Chondrocyte (in vitro differentiated cells): Measurements from ENCODE around the gene STAB1. TPM values are rescaled to one million over a fixed set of nuclear protein-coding genes. Genes with fewer than 3 reads are reported as not detected.
"Not testable (repeated sequence)": the region's sequence is repeated elsewhere in the genome, so short reads cannot be mapped to it uniquely, and the experiment has no call there.

Experiments
- DNase-seq: peaks from one replicate; pipeline ENCODE4 v3.0.0; 2021; ENCODE audit warnings: mixed read lengths, low spot score
- H3K27ac Mint-ChIP-seq: one replicate; pipeline ENCODE4 v1.8.0; 2021; ENCODE audit warnings: mild to moderate bottlenecking, moderate library complexity, mixed read lengths; ENCODE audit not compliant: unreplicated experiment
- H3K27me3 Mint-ChIP-seq: 2 replicates; pipeline ENCODE4 v1.8.0; 2021; ENCODE audit warnings: low read depth, mixed read lengths
- H3K36me3 Mint-ChIP-seq: 2 replicates; pipeline ENCODE4 v1.8.0; 2021; ENCODE audit warnings: low read depth, mixed read lengths
- H3K4me1 Mint-ChIP-seq: 2 replicates; pipeline ENCODE4 v1.8.0; 2021; ENCODE audit warnings: low read depth, mild to moderate bottlenecking, mixed read lengths
- H3K4me3 Mint-ChIP-seq: one replicate; pipeline ENCODE4 v1.8.0; 2021; ENCODE audit warnings: mild to moderate bottlenecking, moderate library complexity, mixed read lengths; ENCODE audit not compliant: unreplicated experiment
- H3K9me3 Mint-ChIP-seq: 2 replicates; pipeline ENCODE4 v1.8.0; 2021; ENCODE audit warnings: low read depth, mixed read lengths
- CTCF ChIP-seq: fragments of 200-600 bp; sonication (generic); IDR thresholded peaks from 2 replicates; pipeline ENCODE4 v1.5.0; 2021; ENCODE audit warnings: antibody characterized with exemption, mild to moderate bottlenecking, moderate library complexity
- total RNA-seq: library from RNA; stranded (reverse); gene quantifications from 3 replicates; pipeline ENCODE4 v1.2.1, GENCODE V29; 2021

The STAB1 gene
- total RNA-seq, 1 donor from 2014 or later: not detected

- no peak for TF ChIP-seq CTCF
- Mint-ChIP-seq H3K4me3 (no peak overlapping the region), H3K27me3 (no peaks in the 10 kb centered on the region), H3K27ac (no peak overlapping the region), H3K36me3 (peaks cover 19% of the 10 kb centered on the region), H3K4me1 (no peaks in the 10 kb centered on the region), H3K9me3 (no peaks in the 10 kb centered on the region)
- peak; percentile 84 for DNase-seq
Measured at GRCh38 chr3:52523386-52524257, 28.5 kb downstream of the STAB1 start.

- no peak for DNase-seq
- H3K4me3 Mint-ChIP-seq: no peak overlapping the region
- no peak for TF ChIP-seq CTCF
- no peaks in the 10 kb centered on the region for H3K4me1 Mint-ChIP-seq
- no peak overlapping the region for H3K27ac Mint-ChIP-seq
- H3K27me3 Mint-ChIP-seq: no peaks in the 10 kb centered on the region
- H3K9me3 Mint-ChIP-seq: no peaks in the 10 kb centered on the region
- H3K36me3 Mint-ChIP-seq: peaks cover 21% of the 10 kb centered on the region
Measured at GRCh38 chr3:52524258-52524751, 29.2 kb downstream of the STAB1 start.

- DNase-seq: peak; percentile 88
- Mint-ChIP-seq H3K9me3 (no peaks in the 10 kb centered on the region), H3K36me3 (peaks cover 21% of the 10 kb centered on the region), H3K27ac (no peak overlapping the region), H3K4me3 (no peak overlapping the region), H3K4me1 (peaks cover 2% of the 10 kb centered on the region), H3K27me3 (no peaks in the 10 kb centered on the region)
- TF ChIP-seq CTCF: no peak
Measured at GRCh38 chr3:52524752-52525679, 29.9 kb downstream of the STAB1 start.

- no peak for DNase-seq
- no peak for TF ChIP-seq CTCF
- Mint-ChIP-seq H3K4me1 (peaks cover 5% of the 10 kb centered on the region), H3K4me3 (no peak overlapping the region), H3K36me3 (peaks cover 21% of the 10 kb centered on the region), H3K27ac (peak overlapping the region; percentile 50), H3K9me3 (no peaks in the 10 kb centered on the region), H3K27me3 (no peaks in the 10 kb centered on the region)
Measured at GRCh38 chr3:52525680-52526561, 30.8 kb downstream of the STAB1 start.

- peaks cover 21% of the 10 kb centered on the region for H3K36me3 Mint-ChIP-seq
- not testable (repeated sequence) for H3K4me1 Mint-ChIP-seq, DNase-seq, H3K4me3 Mint-ChIP-seq, H3K9me3 Mint-ChIP-seq, H3K27ac Mint-ChIP-seq, H3K27me3 Mint-ChIP-seq
Measured at GRCh38 chr3:52526671-52527038, 31.5 kb downstream of the STAB1 start.
